ENCODE results near the gene FASN. TPM values are rescaled to one million over a fixed set of nuclear protein-coding genes. Genes with fewer than 3 reads are reported as not detected.
"Not testable (repeated sequence)": the region's sequence is repeated elsewhere in the genome, so short reads cannot be mapped to it uniquely, and the experiment has no call there.

FASN gene
- 10 to 100 TPM; 30.3 to 63.6 (median 44.8) TPM for total RNA-seq

DNA sequence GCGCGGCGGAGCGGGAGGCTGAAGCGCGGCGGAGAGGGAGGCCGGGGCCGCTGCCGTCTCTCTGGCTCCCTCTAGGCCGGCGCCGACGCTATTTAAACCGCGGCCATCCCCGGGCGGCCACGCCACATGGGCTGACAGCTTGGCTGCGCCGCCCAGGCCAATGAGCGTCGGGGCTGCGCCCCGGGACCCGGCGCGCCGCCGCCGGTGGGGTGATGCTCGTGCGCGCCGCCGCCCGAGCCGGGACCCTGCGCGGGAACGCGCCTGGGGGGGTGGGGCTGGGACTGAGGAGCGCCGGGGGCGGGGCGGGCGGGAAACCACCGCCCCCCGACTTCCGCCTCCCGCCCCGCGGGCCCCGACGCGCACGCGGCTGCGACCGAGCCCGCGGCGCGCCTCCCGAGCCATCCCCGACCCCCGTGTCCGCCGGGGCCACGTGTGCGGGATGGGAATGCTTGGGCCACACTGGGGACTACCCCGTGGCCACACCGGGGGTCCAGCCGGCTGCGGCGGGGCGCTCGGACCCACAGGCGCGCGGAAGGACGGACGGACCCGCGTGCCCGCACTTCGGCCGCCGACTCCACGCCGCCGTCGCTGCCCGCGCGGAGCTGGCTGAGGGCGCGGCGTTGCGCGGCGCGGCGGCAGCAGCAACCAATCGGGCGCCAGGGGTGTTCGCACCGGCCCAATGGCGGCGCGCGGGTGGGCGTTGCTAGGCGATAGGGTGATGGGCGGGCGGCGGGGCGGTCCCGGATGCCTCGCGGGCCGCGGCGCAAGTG lies at the start of gene FASN:
TSS of gene FASN (minus strand) at position 68 of the 770 bp plus-strand sequence. CDS start 1,791 bp downstream, outside the sequence.
- DNase-seq (ENCODE audit: extremely low spot score) = peak; percentile 98
- peaks cover 33 to 66% (median 57%) of the 10 kb centered on the region in 4 donors for H3K4me1 ChIP-seq
- H3K27me3 ChIP-seq = no peaks in the 10 kb centered on the region
- TF ChIP-seq POLR2A (IDR thresholded peaks at IDR 0.05; ENCODE audit: low read depth) (peak; percentile 57), POLR2AphosphoS5 (IDR thresholded peaks at IDR 0.05) (peak; percentile 80 to 85), EP300 (IDR thresholded peaks at IDR 0.05) (no peak)
- TF ChIP-seq, protein P1, sequence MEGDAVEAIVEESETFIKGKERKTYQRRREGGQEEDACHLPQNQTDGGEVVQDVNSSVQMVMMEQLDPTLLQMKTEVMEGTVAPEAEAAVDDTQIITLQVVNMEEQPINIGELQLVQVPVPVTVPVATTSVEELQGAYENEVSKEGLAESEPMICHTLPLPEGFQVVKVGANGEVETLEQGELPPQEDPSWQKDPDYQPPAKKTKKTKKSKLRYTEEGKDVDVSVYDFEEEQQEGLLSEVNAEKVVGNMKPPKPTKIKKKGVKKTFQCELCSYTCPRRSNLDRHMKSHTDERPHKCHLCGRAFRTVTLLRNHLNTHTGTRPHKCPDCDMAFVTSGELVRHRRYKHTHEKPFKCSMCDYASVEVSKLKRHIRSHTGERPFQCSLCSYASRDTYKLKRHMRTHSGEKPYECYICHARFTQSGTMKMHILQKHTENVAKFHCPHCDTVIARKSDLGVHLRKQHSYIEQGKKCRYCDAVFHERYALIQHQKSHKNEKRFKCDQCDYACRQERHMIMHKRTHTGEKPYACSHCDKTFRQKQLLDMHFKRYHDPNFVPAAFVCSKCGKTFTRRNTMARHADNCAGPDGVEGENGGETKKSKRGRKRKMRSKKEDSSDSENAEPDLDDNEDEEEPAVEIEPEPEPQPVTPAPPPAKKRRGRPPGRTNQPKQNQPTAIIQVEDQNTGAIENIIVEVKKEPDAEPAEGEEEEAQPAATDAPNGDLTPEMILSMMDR (IDR thresholded peaks at IDR 0.05) = peak in 2 of 3 experiments; percentile 36 to 55
- H3K4me3 ChIP-seq = peak within 1 kb of the TSS; percentile 74 to 92 (median 84)
- intact Hi-C loops (cut with DNase I) = loop anchor here (5.0 kb wide), 1 partner anchor 66 kb away; the partner anchor contains the start of gene RAC3
- H3K27ac ChIP-seq (replicated peaks in 1 of 4) = peak within 1 kb of the TSS; percentile 88 to 99 (median 95)
- no peaks in the 10 kb centered on the region for H3K9me3 ChIP-seq
- 0% methylated on average over 29 of the region's 124 CpGs for WGBS
- peaks cover 10 to 33% (median 28%) of the 10 kb centered on the region in 4 donors for H3K36me3 ChIP-seq

DNA sequence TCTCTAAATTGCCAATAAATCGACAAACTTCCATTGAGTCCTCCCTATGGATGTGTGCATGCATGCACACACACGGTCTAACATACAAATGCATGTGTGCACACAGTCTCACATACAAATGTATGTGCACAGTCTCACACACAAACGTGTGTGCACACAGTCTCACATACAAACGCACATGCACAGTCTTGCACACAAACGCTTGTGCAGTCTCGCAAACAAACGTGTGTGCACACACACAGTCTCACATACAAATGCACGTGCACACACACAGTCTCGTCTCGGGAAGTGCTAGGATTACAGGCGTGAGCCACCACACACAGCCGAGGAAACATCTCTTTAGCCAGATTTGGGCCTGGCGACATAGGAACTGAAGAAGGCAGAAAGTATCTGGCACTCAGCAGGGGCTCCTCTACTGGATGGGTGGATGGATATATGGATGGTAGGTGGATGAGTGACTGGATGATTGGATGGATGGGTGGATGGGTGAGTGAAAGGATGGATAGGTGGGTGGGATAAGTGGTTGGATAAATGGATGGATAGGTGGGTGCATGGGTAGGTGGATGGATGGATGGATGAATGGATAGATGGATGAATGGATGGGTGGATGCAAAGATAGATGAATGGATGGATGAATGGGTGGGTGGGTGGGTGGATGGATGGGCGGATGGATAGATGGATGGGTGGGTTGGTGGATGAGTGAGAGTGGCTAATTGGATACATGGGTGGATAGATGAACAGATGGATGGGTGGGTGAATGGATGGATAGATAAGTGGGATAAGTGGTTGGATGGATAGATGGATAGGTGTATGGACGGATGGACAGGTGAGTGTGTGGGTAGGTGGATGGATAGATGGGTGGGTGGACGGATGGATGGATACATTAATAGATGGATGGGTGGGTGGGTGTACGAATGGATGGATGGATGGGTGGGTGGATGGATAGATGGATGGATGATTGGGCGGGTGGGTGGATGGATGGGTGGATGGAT lies 48.9 kb upstream of the FASN start:
- DNase-seq (ENCODE audit: extremely low spot score) = no peak
- Histone ChIP-seq H3K9me3 (no peaks in the 10 kb centered on the region), H3K27me3 (no peaks in the 10 kb centered on the region), H3K36me3 (peaks cover 0 to 16% (median 3%) of the 10 kb centered on the region in 4 donors), H3K4me1 (no peaks in the 10 kb centered on the region), H3K4me3 (no peak overlapping the region), H3K27ac (replicated peaks in 1 of 4) (no peak overlapping the region)
- TF ChIP-seq EP300 (IDR thresholded peaks at IDR 0.05) = no peak
- TF ChIP-seq, protein P1 (IDR thresholded peaks at IDR 0.05) = no peak
- no peak for TF ChIP-seq POLR2AphosphoS5 (IDR thresholded peaks at IDR 0.05)
- no peak for TF ChIP-seq POLR2A (IDR thresholded peaks at IDR 0.05; ENCODE audit: low read depth)
- WGBS = 87% methylated on average over 15 of the region's 18 CpGs
- intact Hi-C loops (cut with DNase I) = no loop called here

DNA sequence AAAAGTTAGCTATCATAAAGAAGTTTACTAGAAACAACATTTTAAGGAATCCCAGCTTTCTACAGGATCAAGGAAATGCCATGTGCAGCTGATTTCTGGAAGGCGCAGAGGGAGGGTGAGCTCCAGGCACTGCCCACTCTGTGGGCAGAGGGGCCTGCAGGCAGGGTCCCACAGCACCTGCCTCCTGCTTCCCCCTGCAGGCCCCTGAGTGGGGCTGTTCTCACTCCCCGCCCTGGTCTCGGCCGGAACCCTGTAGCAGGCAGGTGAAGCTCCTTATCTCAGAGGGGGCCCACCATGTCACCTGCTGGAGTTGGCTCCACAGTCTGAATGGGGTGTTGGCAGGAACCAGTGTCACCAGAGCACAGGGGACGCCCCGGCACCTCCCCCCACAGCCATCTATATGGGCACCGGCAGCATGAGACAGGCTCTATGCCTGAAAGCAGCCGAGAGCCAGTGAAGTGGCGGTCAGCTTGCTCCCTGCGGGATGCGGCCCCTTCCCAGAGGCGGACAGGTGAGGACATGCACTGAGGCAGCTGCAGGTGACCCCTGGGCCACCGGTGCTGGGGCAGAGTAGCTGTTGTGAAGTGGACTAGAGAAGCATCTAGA lies 47.6 kb upstream of the FASN start:
- intact Hi-C loops (cut with DNase I) = no loop called here
- no peak overlapping the region for H3K27ac ChIP-seq (replicated peaks in 1 of 4)
- H3K36me3 ChIP-seq = peaks cover 0 to 16% (median 3%) of the 10 kb centered on the region in 4 donors
- no peak overlapping the region for H3K4me3 ChIP-seq
- no peaks in the 10 kb centered on the region for H3K27me3 ChIP-seq
- no peaks in the 10 kb centered on the region for H3K4me1 ChIP-seq
- no peak for DNase-seq (ENCODE audit: extremely low spot score)
- 98% methylated on average over 10 of the region's 13 CpGs for whole genome bisulfite sequencing
- TF ChIP-seq POLR2AphosphoS5 (IDR thresholded peaks at IDR 0.05) = no peak
- TF ChIP-seq, protein P1 (IDR thresholded peaks at IDR 0.05) = no peak
- no peak for TF ChIP-seq EP300 (IDR thresholded peaks at IDR 0.05)
- no peak for TF ChIP-seq POLR2A (IDR thresholded peaks at IDR 0.05; ENCODE audit: low read depth)
- no peaks in the 10 kb centered on the region for H3K9me3 ChIP-seq

DNA sequence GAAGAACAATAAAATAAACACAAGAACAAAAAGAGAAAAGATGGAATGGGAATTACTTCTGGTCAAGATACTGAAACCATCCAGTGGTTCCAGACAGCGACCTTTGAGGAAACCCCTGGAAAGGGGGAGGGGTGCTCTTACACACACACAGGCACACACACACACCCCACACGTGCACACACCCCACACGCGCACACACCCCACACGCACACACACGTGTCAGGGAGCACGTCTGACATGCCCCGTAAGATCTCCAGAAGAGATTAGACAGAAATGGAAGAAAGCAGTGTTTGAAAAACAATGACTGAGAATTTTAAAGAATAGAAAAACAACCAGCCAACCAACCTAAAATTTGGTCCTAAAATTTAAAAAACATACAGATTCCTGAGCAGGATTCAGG lies 45.3 kb upstream of the FASN start:
- Histone ChIP-seq H3K9me3 (no peaks in the 10 kb centered on the region), H3K4me1 (no peaks in the 10 kb centered on the region), H3K4me3 (no peak overlapping the region), H3K27me3 (no peaks in the 10 kb centered on the region), H3K27ac (replicated peaks in 1 of 4) (no peak overlapping the region), H3K36me3 (peaks cover 0 to 16% (median 8%) of the 10 kb centered on the region in 4 donors)
- TF ChIP-seq EP300 (IDR thresholded peaks at IDR 0.05) (no peak), POLR2AphosphoS5 (IDR thresholded peaks at IDR 0.05) (no peak), POLR2A (IDR thresholded peaks at IDR 0.05; ENCODE audit: low read depth) (no peak)
- TF ChIP-seq, protein P1 (IDR thresholded peaks at IDR 0.05) = no peak
- DNase-seq (ENCODE audit: extremely low spot score) = no peak
- intact Hi-C loops (cut with DNase I) = no loop called here
- 89% methylated on average over 8 of the region's 8 CpGs for WGBS

DNA sequence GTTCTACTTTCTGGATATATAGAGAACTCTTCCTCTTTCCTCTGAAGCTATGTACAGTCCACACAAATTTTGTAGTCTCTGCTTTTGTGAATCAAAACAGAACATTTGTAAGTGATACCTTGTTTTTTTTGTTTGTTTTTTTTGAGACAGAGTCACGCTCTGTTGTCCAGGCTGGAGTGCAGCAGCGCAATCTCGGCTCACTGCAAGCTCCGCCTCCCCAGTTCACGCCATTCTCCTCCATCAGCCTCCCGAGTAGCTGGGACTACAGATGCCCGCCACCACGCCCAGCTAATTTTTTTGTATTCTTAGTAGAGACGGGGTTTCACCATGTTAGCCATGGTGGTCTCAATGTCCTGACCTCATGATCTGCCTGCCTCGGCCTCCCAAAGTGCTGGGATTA lies 41.9 kb upstream of the FASN start:
- not testable (repeated sequence) for H3K36me3 ChIP-seq; H3K27ac ChIP-seq (replicated peaks in 1 of 4)
- 89% methylated on average over 10 of the region's 10 CpGs for WGBS

More for the DNA sequence above, 41.9 kb upstream of the FASN start:
- intact Hi-C loops (cut with DNase I); H3K9me3 ChIP-seq; DNase-seq (ENCODE audit: extremely low spot score); H3K4me3 ChIP-seq; H3K4me1 ChIP-seq; H3K27me3 ChIP-seq: not testable (repeated sequence)
